Measurements from ENCODE around the gene METTL2A. TPM values are rescaled to one million over a fixed set of nuclear protein-coding genes. Genes with fewer than 3 reads are reported as not detected.
"Not testable (repeated sequence)": the region's sequence is repeated elsewhere in the genome, so short reads cannot be mapped to it uniquely, and the experiment has no call there.

METTL2A gene, protein sequence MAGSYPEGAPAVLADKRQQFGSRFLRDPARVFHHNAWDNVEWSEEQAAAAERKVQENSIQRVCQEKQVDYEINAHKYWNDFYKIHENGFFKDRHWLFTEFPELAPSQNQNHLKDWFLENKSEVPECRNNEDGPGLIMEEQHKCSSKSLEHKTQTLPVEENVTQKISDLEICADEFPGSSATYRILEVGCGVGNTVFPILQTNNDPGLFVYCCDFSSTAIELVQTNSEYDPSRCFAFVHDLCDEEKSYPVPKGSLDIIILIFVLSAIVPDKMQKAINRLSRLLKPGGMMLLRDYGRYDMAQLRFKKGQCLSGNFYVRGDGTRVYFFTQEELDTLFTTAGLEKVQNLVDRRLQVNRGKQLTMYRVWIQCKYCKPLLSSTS
- 10 to 100 TPM; 12.0 to 17.3 (median 15.8) TPM for total RNA-seq
- 10.6 TPM for polyA plus RNA-seq
- long read RNA-seq, donor 1, transcript METTL2A-201 (9 exons, 2,537 nt), result major isoform, 29 of 42 reads
- long read RNA-seq, donor 1, transcript METTL2A-202 (8 exons, 1,556 nt), result minor isoform, 13 of 42 reads
- long read RNA-seq, donor 1, partial matches to known transcripts, result 0 of 42 reads
- long read RNA-seq, donor 1, other reads (novel, unspliced or antisense), result 0 of 42 reads
- long read RNA-seq, donor 2, transcript METTL2A-201 (9 exons, 2,537 nt), result major isoform, 8 of 12 reads
- long read RNA-seq, donor 2, partial matches to known transcripts, result 1 of 12 reads
- long read RNA-seq, donor 2, other reads (novel, unspliced or antisense), result 1 of 12 reads
- long read RNA-seq, donor 3, transcript METTL2A-202 (8 exons, 1,556 nt), result minor isoform, 28 of 120 reads
- long read RNA-seq, donor 3, transcript METTL2A-201 (9 exons, 2,537 nt), result major isoform, 76 of 120 reads
- long read RNA-seq, donor 3, partial matches to known transcripts, result 2 of 120 reads
- long read RNA-seq, donor 3, other reads (novel, unspliced or antisense), result 14 of 120 reads
- long read RNA-seq, donor 4, transcript METTL2A-201 (9 exons, 2,537 nt), result major isoform, 13 of 17 reads
- long read RNA-seq, donor 4, partial matches to known transcripts, result 1 of 17 reads
- long read RNA-seq, donor 4, other reads (novel, unspliced or antisense), result 0 of 17 reads

- ATAC-seq (peak; percentile 96 to 98), DNase-seq (peak; percentile 86 to 90 (median 89))
- Histone ChIP-seq H3K4me3 (ENCODE audit: low read length) (peak within 1 kb of the TSS; percentile 50), H3K27ac (ENCODE audit: low read length) (peak within 1 kb of the TSS; percentile 4)
- H3K27me3 ChIP-seq (ENCODE audit: control insufficient read depth, insufficient read depth); intact Hi-C loops (cut with DNase I); H3K4me1 ChIP-seq (ENCODE audit: control insufficient read depth, insufficient read depth, low read length); H3K9me3 ChIP-seq (ENCODE audit: control insufficient read depth, low read length): not testable (repeated sequence)
- under 1% methylated on average over 58 of the region's 58 CpGs for WGBS
Measured at GRCh38 chr17:62423647-62424461, at the start of gene METTL2A. TSS of gene METTL2A (plus strand) at chr17:62423897. CDS start at chr17:62423903, 6 bp downstream.

- Histone ChIP-seq H3K4me1 (ENCODE audit: control insufficient read depth, insufficient read depth, low read length) (no peaks in the 10 kb centered on the region), H3K27me3 (ENCODE audit: control insufficient read depth, insufficient read depth) (no peaks in the 10 kb centered on the region), H3K4me3 (ENCODE audit: low read length) (no peak within 1 kb of the TSS), H3K9me3 (ENCODE audit: control insufficient read depth, low read length) (no peaks in the 10 kb centered on the region), H3K27ac (ENCODE audit: low read length) (no peak within 1 kb of the TSS)
- intact Hi-C loops (cut with DNase I), result no loop called here
- ATAC-seq (no peak), DNase-seq (no peak)
- 82% methylated on average over 3 of the region's 3 CpGs for WGBS
Measured at GRCh38 chr17:62380253-62380652, 43.4 kb upstream of the METTL2A start, which contains the start of gene EFCAB3. TSS of gene EFCAB3 (plus strand) at chr17:62380553. CDS start at chr17:62382980, 2,427 bp downstream.

DNA sequence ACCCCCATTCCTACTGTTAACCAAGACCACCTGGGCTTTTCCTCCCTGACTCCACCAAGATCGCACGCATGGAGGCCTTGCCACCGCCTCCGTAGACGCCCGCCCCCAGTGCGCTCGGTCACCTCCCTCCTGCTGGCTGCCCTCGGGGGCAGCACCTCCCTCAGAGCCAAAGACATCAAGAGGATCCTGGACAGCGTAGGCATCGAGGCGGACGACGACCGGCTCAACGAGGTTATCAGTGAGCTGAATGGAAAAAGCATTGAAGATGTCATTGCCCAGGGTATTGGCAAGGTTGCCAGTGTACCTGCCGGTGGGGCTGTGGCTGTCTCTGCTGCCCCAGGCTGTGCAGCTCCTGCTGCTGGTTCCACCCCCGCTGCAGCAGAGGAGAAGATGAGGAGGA is 42.1 kb upstream of the METTL2A start:
- no peaks in the 10 kb centered on the region for H3K27me3 ChIP-seq (ENCODE audit: control insufficient read depth, insufficient read depth)

DNA sequence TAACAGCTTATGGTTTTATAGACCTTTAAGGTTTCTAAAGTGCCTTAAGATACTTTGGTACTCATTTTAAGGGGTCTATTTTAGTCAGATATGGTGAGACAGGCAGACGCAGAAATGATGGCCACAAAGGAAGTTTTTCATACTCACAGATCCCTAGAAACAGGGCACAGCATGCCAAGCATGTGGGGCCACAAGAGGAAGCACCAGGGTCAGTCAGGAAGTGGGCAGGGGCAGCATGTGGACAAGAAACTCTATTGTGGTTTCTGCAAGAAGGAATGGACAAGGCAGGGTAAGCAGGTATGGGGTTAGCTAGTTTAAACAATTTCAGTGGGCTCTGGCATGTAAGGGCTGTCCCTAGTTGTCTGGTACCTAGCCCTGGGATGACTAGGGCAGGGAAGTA is 34.8 kb upstream of the METTL2A start:
- 58% methylated on average over 1 of the region's 1 CpG for WGBS
- no peak for ATAC-seq
- Histone ChIP-seq H3K27ac (ENCODE audit: low read length) (no peak overlapping the region), H3K9me3 (ENCODE audit: control insufficient read depth, low read length) (no peaks in the 10 kb centered on the region), H3K27me3 (ENCODE audit: control insufficient read depth, insufficient read depth) (no peaks in the 10 kb centered on the region), H3K4me1 (ENCODE audit: control insufficient read depth, insufficient read depth, low read length) (no peaks in the 10 kb centered on the region), H3K4me3 (ENCODE audit: low read length) (no peak overlapping the region)
- intact Hi-C loops (cut with DNase I), result no loop called here
- no peak for DNase-seq

More for the DNA sequence above, 42.1 kb upstream of the METTL2A start:
- ATAC-seq (no peak), DNase-seq (peak in 1 of 3 donors; percentile 40)
- Histone ChIP-seq H3K27ac (ENCODE audit: low read length) (no peak overlapping the region), H3K4me1 (ENCODE audit: control insufficient read depth, insufficient read depth, low read length) (no peaks in the 10 kb centered on the region), H3K9me3 (ENCODE audit: control insufficient read depth, low read length) (no peaks in the 10 kb centered on the region), H3K4me3 (ENCODE audit: low read length) (no peak overlapping the region)
- intact Hi-C loops (cut with DNase I), result no loop called here
- WGBS, result 84% methylated on average over 18 of the region's 18 CpGs

GRCh38 chr17:62392908-62393307 is 30.8 kb upstream of the METTL2A start:
- no peak for ATAC-seq

DNA sequence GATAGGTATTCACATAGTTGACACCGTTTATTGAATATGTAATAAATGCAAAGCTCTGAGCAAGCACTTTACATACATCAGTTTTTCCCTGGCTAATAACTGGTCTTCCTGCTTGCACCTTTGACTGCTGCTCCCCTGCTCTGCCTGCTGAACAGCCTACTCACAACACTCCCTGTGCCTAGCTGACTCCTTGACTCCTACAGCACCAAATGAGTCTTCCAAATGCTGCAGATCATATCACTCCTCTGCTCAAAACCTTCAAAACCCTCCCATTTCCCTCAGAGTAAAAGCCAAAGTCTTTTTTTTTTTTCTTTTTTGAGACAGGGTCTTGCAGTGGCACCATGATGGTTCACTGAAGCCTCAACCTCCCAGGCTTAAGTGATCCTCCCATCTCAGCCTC is 24.8 kb upstream of the METTL2A start:
- ATAC-seq (no peak), DNase-seq (no peak)
- Histone ChIP-seq H3K9me3 (ENCODE audit: control insufficient read depth, low read length) (no peaks in the 10 kb centered on the region), H3K4me3 (ENCODE audit: low read length) (no peak overlapping the region), H3K27ac (ENCODE audit: low read length) (no peak overlapping the region), H3K4me1 (ENCODE audit: control insufficient read depth, insufficient read depth, low read length) (no peaks in the 10 kb centered on the region), H3K27me3 (ENCODE audit: control insufficient read depth, insufficient read depth) (no peaks in the 10 kb centered on the region)
- intact Hi-C loops (cut with DNase I), result no loop called here
- 91% methylated on average over 1 of the region's 1 CpG for WGBS

More at GRCh38 chr17:62392908-62393307, 30.8 kb upstream of the METTL2A start:
- H3K4me1 ChIP-seq (ENCODE audit: control insufficient read depth, insufficient read depth, low read length), result no peaks in the 10 kb centered on the region
- no peak overlapping the region for H3K27ac ChIP-seq (ENCODE audit: low read length)
- no peak overlapping the region for H3K4me3 ChIP-seq (ENCODE audit: low read length)
- no peak for DNase-seq
- WGBS, result 74% methylated on average over 1 of the region's 1 CpG
- no peaks in the 10 kb centered on the region for H3K9me3 ChIP-seq (ENCODE audit: control insufficient read depth, low read length)
- intact Hi-C loops (cut with DNase I), result no loop called here
- H3K27me3 ChIP-seq (ENCODE audit: control insufficient read depth, insufficient read depth), result no peaks in the 10 kb centered on the region

DNA sequence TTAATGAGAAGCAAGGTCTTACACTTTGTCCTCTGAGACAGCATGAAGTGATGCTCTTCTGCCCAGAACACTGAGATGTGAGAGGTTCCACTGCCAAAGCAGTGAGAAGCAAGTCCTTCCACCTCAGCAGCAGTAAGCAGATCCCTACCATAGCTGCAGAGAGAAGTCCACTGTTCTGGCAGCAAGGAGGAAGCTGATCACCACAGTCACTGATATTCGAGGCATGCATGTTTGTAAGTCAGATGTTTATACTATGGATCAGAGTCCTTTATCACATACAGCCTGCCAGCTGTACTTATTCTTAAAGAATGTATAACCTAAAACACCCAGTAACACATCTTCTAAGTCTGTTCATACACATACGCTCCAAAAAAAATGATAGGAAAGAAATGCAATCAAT is 18.2 kb upstream of the METTL2A start:
- no peaks in the 10 kb centered on the region for H3K9me3 ChIP-seq (ENCODE audit: control insufficient read depth, low read length)
- no peak overlapping the region for H3K4me3 ChIP-seq (ENCODE audit: low read length)
- intact Hi-C loops (cut with DNase I), result no loop called here
- no peak overlapping the region for H3K27ac ChIP-seq (ENCODE audit: low read length)
- no peaks in the 10 kb centered on the region for H3K27me3 ChIP-seq (ENCODE audit: control insufficient read depth, insufficient read depth)
- no peaks in the 10 kb centered on the region for H3K4me1 ChIP-seq (ENCODE audit: control insufficient read depth, insufficient read depth, low read length)
- 56% methylated on average over 2 of the region's 2 CpGs for WGBS
- no peak for DNase-seq
- no peak for ATAC-seq

- WGBS, result 81% methylated on average over 1 of the region's 1 CpG
- H3K9me3 ChIP-seq (ENCODE audit: control insufficient read depth, low read length); H3K4me1 ChIP-seq (ENCODE audit: control insufficient read depth, insufficient read depth, low read length); H3K4me3 ChIP-seq (ENCODE audit: low read length); intact Hi-C loops (cut with DNase I); H3K27me3 ChIP-seq (ENCODE audit: control insufficient read depth, insufficient read depth); DNase-seq; ATAC-seq; H3K27ac ChIP-seq (ENCODE audit: low read length): not testable (repeated sequence)
Measured at GRCh38 chr17:62413090-62413489, 10.6 kb upstream of the METTL2A start.

- H3K27ac ChIP-seq (ENCODE audit: low read length); ATAC-seq; H3K9me3 ChIP-seq (ENCODE audit: control insufficient read depth, low read length); intact Hi-C loops (cut with DNase I); H3K27me3 ChIP-seq (ENCODE audit: control insufficient read depth, insufficient read depth); H3K4me1 ChIP-seq (ENCODE audit: control insufficient read depth, insufficient read depth, low read length); DNase-seq; H3K4me3 ChIP-seq (ENCODE audit: low read length): not testable (repeated sequence)
- 89% methylated on average over 1 of the region's 2 CpGs for WGBS
Measured at GRCh38 chr17:62426214-62426613, 2.5 kb downstream of the METTL2A start.

DNA sequence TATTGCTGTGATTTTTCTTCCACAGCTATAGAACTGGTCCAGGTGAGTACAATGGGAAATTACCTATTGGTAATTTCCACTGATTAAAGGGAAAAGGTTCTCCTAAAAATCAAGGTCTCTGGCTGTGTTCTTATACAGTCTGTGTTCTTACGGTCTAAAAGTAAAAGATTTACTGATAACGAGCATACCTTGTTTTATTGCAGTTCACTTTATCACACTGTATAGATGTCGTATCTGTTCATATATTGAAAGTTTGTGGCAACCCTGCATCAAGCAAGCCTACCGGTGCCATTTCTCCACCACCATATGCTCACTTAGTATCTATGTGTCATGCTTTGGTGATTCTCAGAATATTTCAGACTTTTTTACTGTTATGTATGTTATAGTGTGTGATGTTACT is 11.6 kb downstream of the METTL2A start:
- 95% methylated on average over 4 of the region's 4 CpGs for WGBS
- DNase-seq; H3K27me3 ChIP-seq (ENCODE audit: control insufficient read depth, insufficient read depth); H3K4me3 ChIP-seq (ENCODE audit: low read length); intact Hi-C loops (cut with DNase I); H3K27ac ChIP-seq (ENCODE audit: low read length); ATAC-seq; H3K9me3 ChIP-seq (ENCODE audit: control insufficient read depth, low read length); H3K4me1 ChIP-seq (ENCODE audit: control insufficient read depth, insufficient read depth, low read length): not testable (repeated sequence)
